ENCODE measurements around the gene CAPN14.

CAPN14 gene

GRCh38 chr2:31217465-31218200, at the start of gene CAPN14:
Gene CAPN14 (minus strand): TSS chr2:31217515. CDS start chr2:31205447, 12,068 bp downstream.
- no peak for DNase-seq (ENCODE audit: low read depth)

- DNase-seq (ENCODE audit: low read depth), result no peak
These were observed 49.5 kb upstream of the CAPN14 start for GRCh38 chr2:31266804-31267203.

GRCh38 chr2:31265234-31265633, 47.9 kb upstream of the CAPN14 start:
- DNase-seq (ENCODE audit: low read depth), result no peak

GRCh38 chr2:31263636-31264190, 46.4 kb upstream of the CAPN14 start:
- DNase-seq (ENCODE audit: low read depth), result no peak

- no peak for DNase-seq (ENCODE audit: low read depth)
These were observed 43.6 kb upstream of the CAPN14 start for GRCh38 chr2:31260870-31261269.

- no peak for DNase-seq (ENCODE audit: low read depth)
These were observed 41.8 kb upstream of the CAPN14 start for GRCh38 chr2:31259075-31259474.

- no peak for DNase-seq (ENCODE audit: low read depth)
These were observed 41.0 kb upstream of the CAPN14 start for GRCh38 chr2:31258351-31258750.

GRCh38 chr2:31256611-31257382, 39.5 kb upstream of the CAPN14 start:
- DNase-seq (ENCODE audit: low read depth), result no peak

GRCh38 chr2:31255911-31256571, 38.7 kb upstream of the CAPN14 start:
- DNase-seq (ENCODE audit: low read depth), result no peak

- DNase-seq (ENCODE audit: low read depth), result no peak
These were observed 37.2 kb upstream of the CAPN14 start for GRCh38 chr2:31254237-31255203.

- no peak for DNase-seq (ENCODE audit: low read depth)
These were observed 36.2 kb upstream of the CAPN14 start for GRCh38 chr2:31253356-31254131.

- no peak for DNase-seq (ENCODE audit: low read depth)
These were observed 34.5 kb upstream of the CAPN14 start for GRCh38 chr2:31251851-31252250.

GRCh38 chr2:31251018-31251417, 33.7 kb upstream of the CAPN14 start:
- no peak for DNase-seq (ENCODE audit: low read depth)

GRCh38 chr2:31249009-31249690, 31.8 kb upstream of the CAPN14 start:
- DNase-seq (ENCODE audit: low read depth), result no peak

GRCh38 chr2:31248139-31248538, 30.8 kb upstream of the CAPN14 start:
- DNase-seq (ENCODE audit: low read depth), result no peak

- DNase-seq (ENCODE audit: low read depth), result no peak
These were observed 30.4 kb upstream of the CAPN14 start for GRCh38 chr2:31247711-31248110.

- no peak for DNase-seq (ENCODE audit: low read depth)
These were observed 29.0 kb upstream of the CAPN14 start for GRCh38 chr2:31246184-31246852.

- DNase-seq (ENCODE audit: low read depth), result no peak
These were observed 26.8 kb upstream of the CAPN14 start for GRCh38 chr2:31244101-31244500.

GRCh38 chr2:31243053-31243452, 25.7 kb upstream of the CAPN14 start:
- no peak for DNase-seq (ENCODE audit: low read depth)
